Measurements from ENCODE around the gene GRIP1.

The GRIP1 gene

GRCh38 chr12:66637699-66638301 lies 41.1 kb downstream of the GRIP1 start:
- ChIA-PET CTCF (no interaction called here), POLR2A (interaction anchor here (1.1 kb wide), 1 partner anchor 9 kb away, joined by 3 read pairs; no protein-coding TSS in a partner anchor)

GRCh38 chr12:66636771-66637170 lies 42.1 kb downstream of the GRIP1 start:
- ChIA-PET CTCF (no interaction called here), POLR2A (interaction anchor here (1.1 kb wide), 1 partner anchor 10 kb away, joined by 3 read pairs; no protein-coding TSS in a partner anchor)
- TF ChIP-seq, protein P1, sequence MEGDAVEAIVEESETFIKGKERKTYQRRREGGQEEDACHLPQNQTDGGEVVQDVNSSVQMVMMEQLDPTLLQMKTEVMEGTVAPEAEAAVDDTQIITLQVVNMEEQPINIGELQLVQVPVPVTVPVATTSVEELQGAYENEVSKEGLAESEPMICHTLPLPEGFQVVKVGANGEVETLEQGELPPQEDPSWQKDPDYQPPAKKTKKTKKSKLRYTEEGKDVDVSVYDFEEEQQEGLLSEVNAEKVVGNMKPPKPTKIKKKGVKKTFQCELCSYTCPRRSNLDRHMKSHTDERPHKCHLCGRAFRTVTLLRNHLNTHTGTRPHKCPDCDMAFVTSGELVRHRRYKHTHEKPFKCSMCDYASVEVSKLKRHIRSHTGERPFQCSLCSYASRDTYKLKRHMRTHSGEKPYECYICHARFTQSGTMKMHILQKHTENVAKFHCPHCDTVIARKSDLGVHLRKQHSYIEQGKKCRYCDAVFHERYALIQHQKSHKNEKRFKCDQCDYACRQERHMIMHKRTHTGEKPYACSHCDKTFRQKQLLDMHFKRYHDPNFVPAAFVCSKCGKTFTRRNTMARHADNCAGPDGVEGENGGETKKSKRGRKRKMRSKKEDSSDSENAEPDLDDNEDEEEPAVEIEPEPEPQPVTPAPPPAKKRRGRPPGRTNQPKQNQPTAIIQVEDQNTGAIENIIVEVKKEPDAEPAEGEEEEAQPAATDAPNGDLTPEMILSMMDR (IDR thresholded peaks at IDR 0.05; ENCODE audit: insufficient read depth, low read length, missing control alignments) = no peak
- H3K4me3 ChIP-seq (ENCODE audit: low read depth, low read length) = no peak overlapping the region
- DNase-seq (ENCODE audit: low read depth, low spot score) = no peak

More at GRCh38 chr12:66637699-66638301, 41.1 kb downstream of the GRIP1 start:
- DNase-seq (ENCODE audit: low read depth, low spot score) = no peak
- TF ChIP-seq, protein P1 (IDR thresholded peaks at IDR 0.05; ENCODE audit: insufficient read depth, low read length, missing control alignments) = no peak
- H3K4me3 ChIP-seq (ENCODE audit: low read depth, low read length) = no peak overlapping the region

- H3K4me3 ChIP-seq (ENCODE audit: low read depth, low read length) = no peak overlapping the region
- no peak for DNase-seq (ENCODE audit: low read depth, low spot score)
- TF ChIP-seq, protein P1 (IDR thresholded peaks at IDR 0.05; ENCODE audit: insufficient read depth, low read length, missing control alignments) = no peak
- POLR2A ChIA-PET = no interaction called here
- CTCF ChIA-PET = no interaction called here
Measured at GRCh38 chr12:66633676-66634075, 45.2 kb downstream of the GRIP1 start.

- TF ChIP-seq, protein P1 (IDR thresholded peaks at IDR 0.05; ENCODE audit: insufficient read depth, low read length, missing control alignments) = no peak
- CTCF ChIA-PET = interaction anchor here (1.3 kb wide), 1 partner anchor 8 kb away, joined by 3 read pairs; no protein-coding TSS in a partner anchor
- H3K4me3 ChIP-seq (ENCODE audit: low read depth, low read length) = no peak overlapping the region
- DNase-seq (ENCODE audit: low read depth, low spot score) = no peak
- POLR2A ChIA-PET = no interaction called here
Measured at GRCh38 chr12:66629138-66629870, 49.6 kb downstream of the GRIP1 start.

- CTCF ChIA-PET = interaction anchor here (1.2 kb wide), 1 partner anchor 10 kb away, joined by 3 read pairs; no protein-coding TSS in a partner anchor
- no peak for DNase-seq (ENCODE audit: low read depth, low spot score)
- H3K4me3 ChIP-seq (ENCODE audit: low read depth, low read length) = no peak overlapping the region
- TF ChIP-seq, protein P1 (IDR thresholded peaks at IDR 0.05; ENCODE audit: insufficient read depth, low read length, missing control alignments) = no peak
- POLR2A ChIA-PET = no interaction called here
Measured at GRCh38 chr12:66627988-66628317, 50.9 kb downstream of the GRIP1 start.

GRCh38 chr12:66627270-66627987 lies 51.4 kb downstream of the GRIP1 start:
- TF ChIP-seq, protein P1 (IDR thresholded peaks at IDR 0.05; ENCODE audit: insufficient read depth, low read length, missing control alignments) = no peak
- ChIA-PET POLR2A (no interaction called here), CTCF (interaction anchor here (1.2 kb wide), 1 partner anchor 9 kb away, joined by 3 read pairs; no protein-coding TSS in a partner anchor)
- H3K4me3 ChIP-seq (ENCODE audit: low read depth, low read length) = no peak overlapping the region
- DNase-seq (ENCODE audit: low read depth, low spot score) = no peak
